Fibroblast of peridontal ligament (primary cell): ENCODE results near the gene ADGRG4.
A peak's percentile ranks its signal among the peaks of the same experiment; 100 is the strongest.
"Not testable (repeated sequence)": the region's sequence is repeated elsewhere in the genome, so short reads cannot be mapped to it uniquely, and the experiment has no call there.

Experiments used
- DNase-seq: peaks from one replicate; pipeline ENCODE4 v3.0.0-alpha.2; 2010; ENCODE audit errors: extremely low read depth

Gene ADGRG4

GRCh38 chrX:136300721-136301120, at the start of gene ADGRG4:
Gene ADGRG4, plus strand, starts transcription at chrX:136300963. Its CDS starts 7,815 bp downstream, at chrX:136308778.
- DNase-seq = not testable (repeated sequence)

GRCh38 chrX:136251041-136251991, 49.4 kb upstream of the ADGRG4 start, which contains the start of gene MAP7D3:
Gene MAP7D3, minus strand, starts transcription at chrX:136251400. Its CDS starts 42 bp downstream, at chrX:136251358.
- peak; percentile 35 for DNase-seq

- DNase-seq = peak; percentile 51
These were observed 45.2 kb upstream of the ADGRG4 start for GRCh38 chrX:136255541-136255940.

- DNase-seq = no peak
These were observed 44.7 kb upstream of the ADGRG4 start for GRCh38 chrX:136256026-136256425.

- no peak for DNase-seq
These were observed 41.8 kb upstream of the ADGRG4 start for GRCh38 chrX:136258951-136259350.

GRCh38 chrX:136259543-136259942, 41.2 kb upstream of the ADGRG4 start:
- peak; percentile 64 for DNase-seq

GRCh38 chrX:136260776-136261175, 40.0 kb upstream of the ADGRG4 start:
- peak; percentile 85 for DNase-seq

GRCh38 chrX:136261321-136261720, 39.4 kb upstream of the ADGRG4 start:
- DNase-seq = no peak

GRCh38 chrX:136262243-136262642, 38.5 kb upstream of the ADGRG4 start:
- DNase-seq = no peak

- DNase-seq = no peak
These were observed 37.9 kb upstream of the ADGRG4 start for GRCh38 chrX:136262812-136263315.

GRCh38 chrX:136266828-136267227, 33.9 kb upstream of the ADGRG4 start:
- no peak for DNase-seq

- peak; percentile 59 for DNase-seq
These were observed 32.4 kb upstream of the ADGRG4 start for GRCh38 chrX:136268051-136269048.

- DNase-seq = no peak
These were observed 30.8 kb upstream of the ADGRG4 start for GRCh38 chrX:136269921-136270320.

GRCh38 chrX:136271300-136271699, 29.5 kb upstream of the ADGRG4 start:
- DNase-seq = no peak

- DNase-seq = peak; percentile 25
These were observed 28.4 kb upstream of the ADGRG4 start for GRCh38 chrX:136272325-136272724.

GRCh38 chrX:136273986-136274385, 26.8 kb upstream of the ADGRG4 start:
- no peak for DNase-seq

GRCh38 chrX:136275553-136275952, 25.2 kb upstream of the ADGRG4 start:
- DNase-seq = no peak

GRCh38 chrX:136286375-136286774, 14.4 kb upstream of the ADGRG4 start:
- not testable (repeated sequence) for DNase-seq

GRCh38 chrX:136291824-136292223, 8.9 kb upstream of the ADGRG4 start:
- DNase-seq = no peak

GRCh38 chrX:136292656-136293055, 8.1 kb upstream of the ADGRG4 start:
- no peak for DNase-seq

- no peak for DNase-seq
These were observed 5.4 kb upstream of the ADGRG4 start for GRCh38 chrX:136295380-136295779.

GRCh38 chrX:136303041-136303440, 2.3 kb downstream of the ADGRG4 start:
- no peak for DNase-seq
